HFF-Myc (cell line): Measurements from ENCODE around the gene HSD11B1.
A peak's percentile ranks its signal among the peaks of the same experiment; 100 is the strongest.

Experiments used
- DNase-seq: peaks from one replicate; pipeline ENCODE4 v3.0.0-alpha.2; 2011; ENCODE audit warnings: low read depth; ENCODE audit errors: extremely low read depth
- H3K4me3 ChIP-seq: replicated peaks from 2 replicates; pipeline ENCODE4 v1.5.1; 2011; ENCODE audit warnings: low read depth, mild to moderate bottlenecking, control low read depth, low read length
- CTCF ChIP-seq: IDR thresholded peaks from 2 replicates; pipeline ENCODE4 v1.5.1; 2012; ENCODE audit warnings: mild to moderate bottlenecking, low read depth, low read length, control low read depth; ENCODE audit errors: missing control alignments

Gene HSD11B1

DNA sequence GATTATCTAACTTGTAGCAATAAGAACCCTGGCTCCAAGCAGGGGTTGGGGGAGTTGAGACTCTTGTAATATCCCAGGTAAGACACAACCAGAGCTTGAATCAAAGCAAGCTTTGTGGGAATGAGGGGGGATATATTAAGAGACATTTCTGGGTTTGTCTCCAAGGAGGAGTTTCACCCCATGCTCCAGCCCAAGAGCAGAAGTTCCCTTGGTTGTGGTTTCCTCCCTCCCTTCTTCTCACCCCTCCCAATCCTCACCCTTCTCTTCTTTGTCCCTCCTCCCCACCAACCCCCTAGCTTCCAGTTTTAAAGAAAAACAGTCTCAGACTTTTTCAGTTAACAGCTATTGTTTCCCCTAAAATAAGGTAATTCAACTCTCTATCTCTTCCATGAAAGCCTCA is 63.1 kb downstream of the HSD11B1 start:
- DNase-seq = no peak
- TF ChIP-seq CTCF = no peak
- H3K4me3 ChIP-seq = no peak overlapping the region

- no peak for DNase-seq
- no peak for TF ChIP-seq CTCF
- H3K4me3 ChIP-seq = no peak overlapping the region
Observed at GRCh38 chr1:209768354-209768774, 63.7 kb downstream of the HSD11B1 start.

GRCh38 chr1:209769171-209769904 is 64.7 kb downstream of the HSD11B1 start:
- DNase-seq = peak; percentile 26
- H3K4me3 ChIP-seq = no peak overlapping the region
- TF ChIP-seq CTCF = no peak

DNA sequence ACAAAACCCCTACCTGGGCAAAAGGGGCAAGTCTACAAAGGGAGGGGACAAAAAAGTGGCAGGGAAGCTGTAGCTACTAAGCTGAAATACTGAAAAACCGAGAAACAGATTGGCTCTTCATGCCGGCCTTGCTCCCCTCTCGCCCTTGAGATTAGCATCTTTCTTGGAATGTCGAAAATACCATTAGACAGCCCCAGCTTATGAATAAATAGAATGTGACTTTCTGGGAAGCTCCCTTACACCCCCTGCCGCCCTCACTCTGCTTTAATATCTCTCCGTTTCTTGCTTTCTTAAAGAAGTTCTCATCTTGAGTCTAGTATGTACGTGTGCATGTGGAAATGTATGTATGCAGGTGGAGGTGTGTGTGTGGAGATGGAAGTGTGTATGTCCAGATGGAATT is 65.3 kb downstream of the HSD11B1 start:
- H3K4me3 ChIP-seq = no peak overlapping the region
- TF ChIP-seq CTCF = no peak
- no peak for DNase-seq

DNA sequence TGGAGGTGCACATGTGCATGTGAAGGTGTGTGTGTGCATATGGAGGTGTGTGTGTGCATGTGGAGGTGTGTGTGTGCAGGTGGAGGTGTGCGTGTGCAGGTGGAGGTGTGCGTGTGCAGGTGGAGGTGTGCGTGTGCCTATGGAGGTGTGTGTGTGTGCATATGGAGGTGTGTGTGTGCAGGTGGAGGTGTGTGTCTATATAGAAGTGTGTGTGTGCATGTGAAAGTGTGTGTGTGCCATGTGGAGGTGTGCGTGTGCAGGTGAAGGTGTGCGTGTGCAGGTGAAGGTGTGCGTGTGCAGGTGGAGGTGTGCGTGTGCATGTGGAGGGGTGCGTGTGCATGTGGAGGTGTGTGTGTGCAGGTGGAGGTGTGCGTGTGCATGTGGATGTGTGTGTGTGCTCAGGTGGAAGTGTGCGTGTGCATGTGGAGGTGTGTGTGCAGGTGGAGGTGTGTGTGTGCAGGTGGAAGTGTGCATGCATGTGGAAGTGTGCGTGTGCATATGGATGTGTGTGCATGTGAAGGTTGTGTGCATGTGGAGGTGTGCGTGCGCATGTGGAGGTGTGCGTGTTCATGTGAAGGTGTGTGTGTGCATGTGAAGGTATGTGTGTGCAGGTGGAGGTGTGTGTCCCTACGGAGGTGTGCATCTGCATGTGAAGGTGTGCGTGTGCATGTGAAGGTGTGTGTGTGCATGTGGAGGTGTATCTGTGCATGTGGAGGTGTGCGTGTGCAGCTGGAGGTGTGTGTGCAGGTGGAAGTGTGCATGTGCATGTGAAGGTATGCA is 66.2 kb downstream of the HSD11B1 start:
- no peak for TF ChIP-seq CTCF
- DNase-seq = no peak
- no peak overlapping the region for H3K4me3 ChIP-seq

DNA sequence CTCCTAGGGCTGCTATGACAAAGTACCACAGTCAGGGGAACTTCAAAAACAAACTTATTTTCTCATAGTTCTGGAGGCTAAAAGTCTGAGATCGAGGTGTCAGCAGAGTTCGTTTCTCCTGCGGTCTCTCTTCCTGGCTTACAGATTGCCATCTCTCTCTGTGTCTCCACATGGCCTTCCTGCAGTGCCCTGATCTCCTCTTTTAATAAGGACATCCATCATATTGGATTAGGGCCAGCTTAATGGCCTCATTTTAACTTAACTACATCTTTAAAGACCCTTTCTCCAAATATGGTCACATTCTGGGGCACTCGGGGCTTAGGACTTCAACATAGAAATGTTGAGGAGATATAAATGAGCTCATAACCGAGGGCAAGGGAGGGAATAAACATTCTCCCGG is 67.5 kb downstream of the HSD11B1 start:
- no peak for DNase-seq
- no peak for TF ChIP-seq CTCF
- H3K4me3 ChIP-seq = no peak overlapping the region

GRCh38 chr1:209774592-209774991 is 69.9 kb downstream of the HSD11B1 start:
- H3K4me3 ChIP-seq = no peak overlapping the region
- no peak for TF ChIP-seq CTCF
- DNase-seq = no peak
